NCI-H526 (cell line): ENCODE measurements around the gene ACTL8.

Source experiments
- DNase-seq, 2 experiments: peaks; one replicate each; lab custom pipeline; 2025; lab: John Stamatoyannopoulos, UW

ACTL8 gene

GRCh38 chr1:17755120-17755519 is at the start of gene ACTL8:
TSS of gene ACTL8 (plus strand) at chr1:17755333. CDS start at chr1:17823009, 67,676 bp downstream.
- DNase-seq = peak in 1 of 2 experiments; percentile 12

DNA sequence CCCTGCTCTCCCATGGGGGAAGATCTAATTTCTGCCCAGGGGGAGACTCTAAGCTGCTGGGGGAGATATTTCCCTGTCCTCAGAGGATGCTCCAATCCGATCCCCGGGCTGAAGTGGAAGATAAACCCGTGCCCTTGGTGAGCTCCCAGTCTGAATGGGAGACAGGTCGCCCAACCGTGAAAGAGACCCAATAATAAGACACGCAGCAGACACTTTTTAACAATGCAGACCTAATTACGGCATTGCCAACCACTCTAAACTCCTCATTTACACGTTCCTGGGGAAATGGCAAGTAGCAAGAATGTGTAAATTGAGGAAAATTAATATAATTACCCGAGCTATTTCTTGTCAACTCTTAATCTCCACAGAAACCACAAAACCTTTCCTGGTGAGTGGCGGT is 48.7 kb upstream of the ACTL8 start:
- DNase-seq = no peak

GRCh38 chr1:17709981-17710380 is 45.2 kb upstream of the ACTL8 start:
- DNase-seq = no peak

GRCh38 chr1:17710889-17711576 is 44.1 kb upstream of the ACTL8 start:
- DNase-seq = no peak

DNA sequence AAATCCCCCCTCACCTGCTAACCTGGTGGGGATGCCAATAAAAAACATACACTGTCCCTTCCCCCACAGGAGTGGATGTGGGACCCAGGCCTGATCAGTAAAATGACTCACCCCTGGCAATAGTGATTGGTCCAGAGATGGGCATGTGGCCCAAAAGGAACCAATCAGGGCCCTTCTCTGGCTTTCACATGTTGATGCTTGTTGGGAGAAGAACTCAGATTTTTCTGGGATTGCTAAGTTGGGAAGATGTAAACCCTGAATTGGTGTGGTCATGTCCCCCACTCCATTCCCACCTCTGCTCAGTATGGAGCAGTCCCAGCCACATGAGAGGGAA is 43.6 kb upstream of the ACTL8 start:
- DNase-seq = no peak

- no peak for DNase-seq
These were observed 43.2 kb upstream of the ACTL8 start for GRCh38 chr1:17711941-17712340.

DNA sequence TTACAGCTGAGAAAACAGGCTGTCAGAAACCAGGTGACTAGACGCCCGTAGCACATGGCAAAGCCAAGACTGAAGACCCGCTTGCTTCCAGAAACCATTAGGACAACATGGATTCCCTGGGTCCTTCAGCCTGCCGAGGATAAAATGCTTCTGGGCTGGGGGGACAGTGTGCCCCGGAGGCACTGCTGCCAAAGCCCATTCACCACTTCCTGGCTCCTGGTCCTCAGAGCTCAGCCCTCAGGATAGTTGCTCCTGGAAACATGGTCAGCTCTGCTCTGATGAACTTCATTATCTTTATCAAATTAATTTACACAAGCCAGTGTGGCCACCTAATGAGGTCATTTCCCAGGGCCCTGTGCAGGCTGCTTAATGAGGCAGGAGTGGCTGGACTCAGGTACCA is 41.1 kb upstream of the ACTL8 start:
- no peak for DNase-seq

DNA sequence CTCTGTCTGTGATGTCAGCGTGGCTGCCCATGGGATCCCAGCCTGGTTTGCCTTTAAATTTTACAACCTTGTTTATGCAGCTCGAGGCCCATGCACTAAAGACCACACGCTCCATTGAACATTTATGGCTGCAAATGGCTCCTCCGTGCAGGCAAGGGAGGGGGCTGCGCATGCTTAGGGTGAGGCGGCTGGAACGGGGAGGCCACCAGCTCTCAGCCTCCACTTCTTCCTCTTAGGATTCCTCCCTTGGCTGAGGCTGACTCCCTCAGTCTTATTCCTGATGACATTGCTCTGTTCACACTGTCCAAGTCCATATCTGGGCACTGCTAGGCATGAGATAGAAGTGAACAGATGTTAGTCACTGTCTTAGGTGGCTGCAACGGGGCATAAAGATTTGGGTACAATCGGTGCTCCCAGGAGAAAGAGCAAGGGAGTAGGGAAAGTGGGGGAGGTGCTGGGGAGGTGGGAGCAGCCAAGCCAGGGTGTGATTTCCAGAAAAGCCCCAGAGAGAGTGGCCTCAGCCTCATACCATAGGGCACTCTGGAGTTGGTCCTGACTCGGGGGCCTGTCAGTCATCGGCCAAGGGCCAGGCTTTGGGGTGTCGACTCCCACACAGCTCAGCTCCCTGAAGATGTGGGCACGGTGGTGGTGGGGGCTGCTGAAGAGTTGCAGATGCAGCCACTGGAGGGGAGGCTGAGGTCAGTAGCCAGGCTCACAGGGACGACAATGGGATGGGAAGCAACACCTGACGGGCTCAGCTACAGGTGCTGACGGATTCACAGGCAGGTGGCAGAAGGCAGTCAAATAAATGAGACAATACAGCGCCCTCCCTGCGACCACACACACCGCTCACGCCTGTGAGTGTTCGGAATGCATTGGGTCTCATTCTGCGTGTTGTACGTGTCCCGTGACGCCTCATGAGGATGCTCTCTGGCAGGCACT is 37.3 kb upstream of the ACTL8 start:
- DNase-seq = peak; percentile 25 to 62

DNA sequence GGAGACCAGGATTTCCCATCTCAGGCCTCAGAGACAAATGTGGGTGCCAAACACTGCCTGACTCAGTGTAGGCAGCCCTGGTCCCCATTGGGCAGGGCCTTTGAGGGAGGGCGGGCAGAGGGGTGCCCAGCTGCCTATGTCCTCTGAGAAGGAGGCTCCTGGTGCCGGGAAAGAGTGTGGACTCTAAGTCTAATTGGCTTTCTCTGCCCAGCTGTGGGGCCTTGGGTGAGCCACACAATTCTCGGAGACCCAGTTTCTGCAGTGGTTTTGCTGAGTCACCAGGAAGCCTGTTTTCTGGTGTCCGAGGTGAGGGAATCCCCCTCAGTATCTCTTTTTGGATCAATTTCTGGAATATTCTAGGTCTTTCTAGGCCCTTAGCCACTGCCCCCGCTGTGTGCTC is 35.3 kb upstream of the ACTL8 start:
- no peak for DNase-seq

DNA sequence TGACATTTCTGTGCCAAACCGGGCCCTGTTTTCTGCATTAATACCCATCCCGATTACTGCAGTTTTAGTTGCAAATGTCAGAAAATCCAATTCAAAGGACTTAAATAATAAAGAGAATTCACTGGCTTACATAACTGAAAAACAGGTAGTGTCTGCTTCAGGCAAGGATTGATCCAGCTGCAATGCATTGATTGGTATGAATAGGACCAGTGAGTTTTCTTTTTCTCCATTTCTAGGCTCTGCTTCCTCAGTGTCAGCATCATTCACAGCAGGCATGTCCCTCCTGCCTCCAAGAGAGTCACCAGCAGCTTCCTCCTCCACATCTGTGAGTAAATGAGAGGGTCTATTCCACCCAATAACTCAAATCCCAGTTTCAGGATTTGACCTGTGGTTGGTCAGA is 33.7 kb upstream of the ACTL8 start:
- DNase-seq = no peak

DNA sequence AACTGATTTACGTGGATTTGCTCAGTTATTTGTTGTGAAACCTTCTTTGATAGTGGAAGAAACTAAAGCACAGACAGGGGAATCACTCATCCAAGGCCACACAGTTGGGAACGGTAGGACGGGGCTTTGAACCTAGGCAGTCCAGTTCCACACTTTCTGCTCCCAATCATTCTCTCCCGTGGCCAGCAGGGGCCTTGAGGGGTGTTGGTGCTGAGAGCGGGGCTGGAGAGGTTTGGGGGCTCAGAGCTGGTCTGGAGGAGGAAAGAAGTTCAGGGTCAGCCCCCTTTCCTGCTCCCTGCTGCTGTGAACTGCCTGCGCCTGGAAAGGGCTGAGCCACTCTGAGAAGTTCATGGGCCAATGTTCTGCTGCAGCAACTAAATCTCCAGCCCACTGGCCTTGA is 31.4 kb upstream of the ACTL8 start:
- DNase-seq = no peak

DNA sequence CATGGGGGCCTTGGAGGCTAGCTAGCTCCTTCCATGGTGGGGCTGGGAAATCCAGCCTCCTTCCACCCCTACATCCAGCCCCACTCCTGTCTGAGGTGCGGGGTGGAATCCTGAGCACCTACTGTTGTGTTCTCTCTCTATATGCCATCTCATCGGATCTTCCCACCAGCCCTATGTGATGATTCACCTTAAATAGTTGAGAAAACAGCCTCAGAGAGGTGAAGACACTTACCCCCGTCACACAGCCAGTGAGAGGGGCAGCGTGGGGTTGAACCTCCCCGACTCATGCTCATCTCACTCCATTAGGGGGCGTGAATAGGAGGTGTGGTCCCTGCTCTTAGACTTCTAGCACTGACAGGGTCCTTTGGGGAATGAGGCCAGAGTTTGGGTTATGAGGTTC is 31.0 kb upstream of the ACTL8 start:
- no peak for DNase-seq

DNA sequence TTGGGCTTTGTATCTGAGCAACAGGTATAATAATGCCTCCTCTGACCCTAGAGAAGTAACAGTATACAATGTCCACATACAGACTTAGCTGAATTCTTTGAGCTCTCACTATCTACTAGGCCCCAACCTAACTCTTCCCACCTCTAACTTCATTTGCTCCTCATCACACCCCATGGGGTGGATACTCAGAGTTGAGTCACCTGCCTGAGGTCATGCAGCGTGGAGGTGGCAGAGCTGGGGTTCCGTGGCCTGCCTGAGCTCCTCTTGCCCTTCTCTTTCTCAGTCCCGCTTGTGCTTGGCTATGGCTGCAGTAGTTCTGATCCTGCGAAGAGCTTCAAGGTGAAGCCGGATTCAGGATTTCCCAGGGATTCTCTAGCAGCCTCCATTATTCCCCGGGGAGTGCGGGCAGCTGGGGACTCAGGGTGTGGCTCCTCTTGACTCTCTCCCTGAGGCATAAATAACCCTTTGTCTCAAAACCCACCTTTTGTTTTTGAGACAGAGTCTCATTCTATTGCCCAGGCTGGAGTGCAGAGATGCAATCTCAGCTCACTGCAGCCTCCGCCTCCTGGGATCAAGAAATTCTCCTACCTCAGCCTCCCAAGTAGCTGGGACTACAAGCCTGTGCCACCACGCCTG is 29.9 kb upstream of the ACTL8 start:
- peak; percentile 48 to 70 for DNase-seq

GRCh38 chr1:17725811-17726582 is 29.1 kb upstream of the ACTL8 start:
- DNase-seq = no peak

- DNase-seq = no peak
These were observed 26.9 kb upstream of the ACTL8 start for GRCh38 chr1:17728123-17728712.

- no peak for DNase-seq
These were observed 25.9 kb upstream of the ACTL8 start for GRCh38 chr1:17729248-17729647.

DNA sequence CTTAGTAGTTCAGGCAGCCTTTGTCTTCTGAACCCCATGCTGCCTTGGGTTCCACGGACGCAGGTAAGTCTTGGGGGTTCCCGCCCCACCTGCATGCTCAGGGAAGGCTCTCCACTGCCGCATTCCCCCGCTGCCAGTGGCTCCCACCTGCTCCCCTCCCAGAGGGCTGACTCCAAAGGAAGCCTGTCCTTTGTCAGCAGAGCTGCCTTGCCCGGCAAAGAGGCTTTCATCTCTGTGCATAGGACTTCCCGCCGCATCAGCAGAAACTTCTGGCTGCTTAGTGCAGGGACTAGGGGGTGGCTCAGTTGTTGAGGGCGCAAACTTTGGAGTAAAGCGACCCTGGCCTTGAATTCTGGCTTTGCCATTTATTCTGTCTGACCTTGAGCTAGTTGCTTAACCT is 25.2 kb upstream of the ACTL8 start:
- DNase-seq = no peak

DNA sequence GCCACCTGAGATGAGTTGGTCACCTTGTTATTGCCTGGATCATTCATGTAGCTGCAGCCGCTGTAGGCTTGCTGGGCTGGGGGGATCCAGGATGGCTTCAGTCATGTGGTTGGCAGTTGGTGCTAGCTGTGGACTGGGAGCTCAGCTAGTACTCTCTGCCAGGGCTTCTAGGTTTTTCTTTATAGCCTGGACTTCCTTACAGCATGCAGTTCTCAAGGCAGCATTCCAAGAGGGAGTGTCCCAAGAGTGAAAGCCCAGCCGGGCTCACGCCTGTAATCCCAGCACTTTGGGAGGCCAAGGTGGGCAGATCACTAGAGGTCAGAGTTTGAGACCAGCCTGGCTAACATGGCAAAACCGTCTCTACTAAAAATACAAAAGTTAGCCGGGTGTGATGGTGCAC is 23.7 kb upstream of the ACTL8 start:
- no peak for DNase-seq

- no peak for DNase-seq
These were observed 22.7 kb upstream of the ACTL8 start for GRCh38 chr1:17732475-17732874.

DNA sequence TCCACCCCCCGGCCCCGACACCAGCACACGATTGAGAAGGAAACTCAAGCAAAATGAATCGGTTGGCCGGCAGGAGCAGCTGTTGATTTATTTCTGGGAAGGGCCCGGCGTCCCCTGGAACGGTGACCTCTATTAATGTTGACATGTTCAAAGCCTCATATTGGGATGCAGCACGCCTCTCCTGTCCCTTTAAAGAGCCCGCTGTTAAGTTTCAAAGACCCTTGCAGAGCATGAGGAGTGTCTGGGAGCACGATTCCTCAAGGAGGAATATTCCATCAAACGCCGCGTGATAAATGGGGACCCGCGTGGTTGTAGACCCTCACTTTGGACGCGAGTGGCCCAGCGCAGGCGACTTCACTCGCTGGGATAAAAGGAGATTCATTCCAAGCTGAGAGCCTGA is 21.5 kb upstream of the ACTL8 start:
- DNase-seq = no peak

GRCh38 chr1:17734609-17735008 is 20.5 kb upstream of the ACTL8 start:
- no peak for DNase-seq

GRCh38 chr1:17735348-17735747 is 19.8 kb upstream of the ACTL8 start:
- DNase-seq = no peak
